MG63 (cell line): ENCODE results near the gene FAM81B. TPM values are rescaled to one million over a fixed set of nuclear protein-coding genes. Genes with fewer than 3 reads are reported as not detected.

Experiments
- DNase-seq: peaks from one replicate; pipeline ENCODE4 v3.0.0-alpha.2; 2020
- H3K27me3 ChIP-seq: fragments of 250-450 bp; sonication (Bioruptor Pico); 2 replicates; pipeline ENCODE4 v1.5.1; 2020; ENCODE audit warnings: mild to moderate bottlenecking, moderate library complexity
- H3K36me3 ChIP-seq: fragments of 250-450 bp; sonication (Bioruptor Pico); 2 replicates; pipeline ENCODE4 v1.5.1; 2020; ENCODE audit warnings: mild to moderate bottlenecking, moderate library complexity
- H3K4me3 ChIP-seq: fragments of 250-450 bp; sonication (Bioruptor Pico); 2 replicates; pipeline ENCODE4 v1.5.1; 2020; ENCODE audit warnings: mild to moderate bottlenecking, moderate library complexity
- H3K9me3 ChIP-seq: fragments of 250-450 bp; sonication (Bioruptor Pico); 2 replicates; pipeline ENCODE4 v1.5.1; 2020; ENCODE audit warnings: mild to moderate bottlenecking, moderate library complexity
- total RNA-seq: library from RNA; depleted of rRNA; stranded (reverse); fragments of >200 nt; shearing (Covaris generic); gene quantifications from 2 replicates; pipeline ENCODE4 v1.2.3, GENCODE V29; 2014; ENCODE audit warnings: low replicate concordance

FAM81B gene
- total RNA-seq, 1 experiment from 2014 or later = not detected

DNA sequence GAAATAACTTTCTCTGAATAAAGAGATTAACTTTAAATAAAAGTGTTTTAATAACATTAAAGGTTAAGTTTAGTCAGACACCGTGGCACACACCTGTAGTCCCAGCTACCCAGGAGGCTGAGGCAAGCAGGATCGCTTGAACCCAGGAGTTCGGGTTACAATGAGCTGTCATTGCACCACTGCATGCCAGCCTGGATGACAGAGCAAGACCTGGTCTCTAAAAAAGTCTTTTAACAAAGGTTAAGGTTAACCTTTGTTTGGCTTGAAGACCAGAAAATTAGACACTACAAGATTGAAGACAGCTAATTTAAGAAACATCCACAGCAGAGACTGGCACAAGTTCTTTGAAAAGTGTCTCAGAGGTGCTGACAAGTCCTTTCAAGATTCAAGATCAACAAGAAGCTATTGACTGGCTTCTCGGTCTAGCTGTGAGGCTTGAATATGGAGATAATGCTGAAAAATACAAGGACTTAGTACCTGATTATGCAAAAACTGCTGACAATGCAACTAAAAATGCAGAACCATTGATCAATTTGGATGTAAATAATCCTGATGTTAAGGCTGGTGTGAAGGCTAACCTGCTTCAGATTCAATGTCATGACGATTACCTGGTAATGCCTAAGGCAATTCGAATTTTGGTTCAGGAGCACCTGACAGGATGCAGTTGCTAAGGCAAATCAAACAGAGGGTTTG is 48.8 kb downstream of the FAM81B start:
- H3K27me3 ChIP-seq = peaks cover 21% of the 10 kb centered on the region
- DNase-seq = no peak

DNA sequence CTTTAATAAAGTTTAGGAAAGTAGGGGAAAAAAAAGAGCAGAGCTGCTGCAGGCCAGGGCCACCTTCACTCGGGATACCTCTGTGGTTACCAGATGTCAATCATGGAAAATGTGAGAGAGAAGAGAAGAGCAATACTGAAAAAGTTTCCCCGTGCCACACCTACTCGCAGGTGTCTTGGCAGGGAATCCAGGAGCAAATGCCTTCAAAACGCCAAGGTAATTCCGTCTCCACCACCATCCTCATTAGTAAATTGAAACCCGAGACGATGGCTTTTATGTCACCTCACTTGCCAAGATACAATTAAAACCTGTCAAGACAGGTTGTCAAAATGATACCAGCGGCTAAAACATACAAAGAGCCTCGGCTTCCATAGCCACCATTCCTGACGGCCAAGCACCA is 49.7 kb downstream of the FAM81B start:
- Histone ChIP-seq H3K36me3 (no peaks in the 10 kb centered on the region), H3K9me3 (no peaks in the 10 kb centered on the region), H3K4me3 (no peak overlapping the region), H3K27me3 (peaks cover 23% of the 10 kb centered on the region)
- DNase-seq = no peak

More for the DNA sequence above, 48.8 kb downstream of the FAM81B start:
- no peaks in the 10 kb centered on the region for H3K36me3 ChIP-seq
- no peaks in the 10 kb centered on the region for H3K9me3 ChIP-seq
- no peak overlapping the region for H3K4me3 ChIP-seq

DNA sequence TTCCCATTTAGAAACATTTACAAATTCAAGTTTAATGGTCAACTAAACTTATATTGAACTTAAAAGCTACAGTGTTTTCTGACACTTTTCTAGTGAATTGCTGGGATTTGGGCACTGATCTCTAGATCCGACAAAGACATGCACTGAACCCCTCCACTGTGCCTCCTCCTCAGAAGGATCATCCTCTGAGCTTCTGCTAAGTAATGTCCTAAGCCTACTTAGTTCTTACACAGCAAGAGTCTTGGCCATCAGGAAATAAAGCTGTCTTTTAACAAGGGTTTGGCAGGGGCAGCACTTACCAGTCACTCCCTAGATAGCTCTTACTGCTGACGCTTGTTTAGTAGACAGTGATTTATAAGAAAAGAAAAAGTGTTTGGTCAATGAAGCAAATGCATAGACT is 50.5 kb downstream of the FAM81B start:
- no peaks in the 10 kb centered on the region for H3K36me3 ChIP-seq
- DNase-seq = no peak
- H3K9me3 ChIP-seq = no peaks in the 10 kb centered on the region
- H3K27me3 ChIP-seq = peaks cover 23% of the 10 kb centered on the region
- no peak overlapping the region for H3K4me3 ChIP-seq

DNA sequence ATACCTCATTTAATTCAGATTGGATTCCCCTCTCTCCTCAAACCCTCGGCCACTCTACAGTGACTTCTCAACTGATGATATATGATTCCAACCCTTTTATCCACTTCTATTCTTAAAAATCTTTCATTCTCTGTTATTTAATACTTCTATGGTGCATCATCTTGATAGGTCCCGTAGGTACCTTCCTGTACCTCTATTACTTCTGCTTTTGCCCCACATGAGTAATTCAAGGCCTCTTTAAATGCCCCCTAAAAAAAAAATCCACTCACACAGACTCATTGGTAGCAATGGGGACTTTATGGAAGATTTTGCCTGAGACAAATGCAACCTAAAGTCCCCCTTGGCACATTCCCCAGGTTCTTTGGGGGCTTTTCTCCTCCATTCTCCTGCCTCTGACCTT is 54.3 kb downstream of the FAM81B start:
- DNase-seq = no peak
- H3K27me3 ChIP-seq = peaks cover 14% of the 10 kb centered on the region
- no peaks in the 10 kb centered on the region for H3K36me3 ChIP-seq
- no peak overlapping the region for H3K4me3 ChIP-seq
- H3K9me3 ChIP-seq = no peaks in the 10 kb centered on the region

DNA sequence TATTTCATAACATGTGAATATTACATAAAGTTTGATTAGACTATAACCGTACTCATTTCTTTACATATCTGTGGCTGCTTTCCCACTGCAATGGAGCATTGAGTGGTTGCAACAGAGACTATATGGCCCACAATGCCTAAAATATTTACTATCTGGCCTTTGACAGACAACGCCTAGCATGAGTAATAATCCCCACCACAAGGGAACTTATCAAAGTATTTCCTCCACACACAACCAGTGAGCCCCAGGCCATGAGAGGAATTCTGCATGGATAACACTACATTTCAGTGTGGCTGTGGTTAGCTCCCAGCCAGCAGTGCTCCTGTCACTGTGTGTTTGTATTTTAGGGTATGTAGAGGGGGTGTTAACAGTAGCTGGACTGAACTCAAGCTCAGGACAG is 54.8 kb downstream of the FAM81B start:
- peaks cover 9% of the 10 kb centered on the region for H3K27me3 ChIP-seq
- H3K36me3 ChIP-seq = no peaks in the 10 kb centered on the region
- H3K4me3 ChIP-seq = no peak overlapping the region
- no peak for DNase-seq
- no peaks in the 10 kb centered on the region for H3K9me3 ChIP-seq

DNA sequence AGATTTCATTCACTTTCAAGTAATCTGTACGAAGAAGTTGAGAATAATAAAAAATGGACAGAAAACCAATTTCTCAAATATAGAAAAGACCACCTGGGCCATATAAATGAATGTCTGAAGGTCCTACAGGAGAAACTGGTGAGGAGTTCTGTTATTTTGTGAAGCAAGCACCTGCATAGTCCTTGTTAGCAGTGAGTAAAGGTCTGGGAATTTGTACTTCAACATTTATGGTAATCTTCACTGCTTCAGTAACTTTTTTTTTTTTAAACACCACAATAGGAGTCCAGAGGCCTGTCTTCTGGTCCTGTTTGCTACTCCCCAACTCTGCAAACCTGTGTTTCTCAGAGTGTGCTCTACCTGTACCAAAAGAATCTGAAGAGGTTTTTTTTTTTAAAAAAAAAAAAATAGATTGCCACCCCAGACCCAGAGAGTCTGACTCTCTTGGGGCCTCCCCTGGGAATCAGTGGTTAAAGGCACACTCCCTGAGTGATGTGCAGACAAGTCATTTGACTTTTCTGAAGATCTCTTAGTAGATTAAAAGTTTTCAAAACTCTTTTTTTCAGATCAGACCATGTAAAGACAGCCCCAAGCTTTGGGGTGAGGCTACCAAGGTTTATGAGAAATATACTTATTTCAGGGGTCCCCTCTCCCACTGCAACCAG is 55.5 kb downstream of the FAM81B start:
- Histone ChIP-seq H3K9me3 (no peaks in the 10 kb centered on the region), H3K4me3 (no peak overlapping the region), H3K27me3 (peaks cover 9% of the 10 kb centered on the region), H3K36me3 (no peaks in the 10 kb centered on the region)
- DNase-seq = no peak

DNA sequence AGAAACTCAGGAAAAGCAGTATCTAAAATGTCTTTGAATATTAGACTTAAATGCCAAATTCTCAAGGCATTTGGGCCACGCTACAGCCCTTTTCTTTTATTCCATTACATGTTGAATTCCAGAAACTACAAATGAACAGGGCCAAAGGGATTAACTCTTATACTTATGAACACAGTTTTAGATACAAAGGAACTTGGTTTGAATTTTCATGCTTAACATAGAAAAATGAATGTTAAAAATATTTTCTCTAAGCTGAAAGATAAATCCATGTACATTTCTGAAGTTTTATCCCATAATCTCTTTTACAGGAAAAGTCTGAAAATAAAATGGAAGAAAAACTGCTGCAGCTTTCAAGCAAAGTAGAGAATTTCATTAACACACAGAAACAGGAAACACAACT is 56.8 kb downstream of the FAM81B start:
- Histone ChIP-seq H3K4me3 (no peak overlapping the region), H3K9me3 (no peaks in the 10 kb centered on the region), H3K36me3 (no peaks in the 10 kb centered on the region), H3K27me3 (peaks cover 9% of the 10 kb centered on the region)
- no peak for DNase-seq

DNA sequence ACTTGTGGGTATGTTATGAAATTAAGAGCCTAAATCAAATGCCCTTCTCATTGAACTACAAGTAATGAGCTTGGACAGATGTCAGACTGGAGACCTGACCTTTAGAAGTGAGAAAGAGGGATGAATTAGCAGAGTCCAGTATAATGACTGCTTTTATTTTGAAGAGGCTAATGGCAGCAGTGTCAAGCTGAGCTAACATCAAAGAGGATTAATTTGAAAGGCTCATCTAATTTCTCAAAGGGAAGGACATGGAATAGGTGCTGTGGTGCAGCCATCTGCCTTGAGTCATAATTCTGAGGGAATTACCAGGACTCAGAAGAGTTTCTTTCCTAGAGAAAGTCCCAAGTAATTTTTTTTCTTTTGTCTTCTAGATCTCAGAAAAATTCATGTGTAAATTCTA is 57.6 kb downstream of the FAM81B start:
- Histone ChIP-seq H3K36me3 (no peaks in the 10 kb centered on the region), H3K9me3 (no peaks in the 10 kb centered on the region), H3K4me3 (no peak overlapping the region), H3K27me3 (peaks cover 7% of the 10 kb centered on the region)
- no peak for DNase-seq

DNA sequence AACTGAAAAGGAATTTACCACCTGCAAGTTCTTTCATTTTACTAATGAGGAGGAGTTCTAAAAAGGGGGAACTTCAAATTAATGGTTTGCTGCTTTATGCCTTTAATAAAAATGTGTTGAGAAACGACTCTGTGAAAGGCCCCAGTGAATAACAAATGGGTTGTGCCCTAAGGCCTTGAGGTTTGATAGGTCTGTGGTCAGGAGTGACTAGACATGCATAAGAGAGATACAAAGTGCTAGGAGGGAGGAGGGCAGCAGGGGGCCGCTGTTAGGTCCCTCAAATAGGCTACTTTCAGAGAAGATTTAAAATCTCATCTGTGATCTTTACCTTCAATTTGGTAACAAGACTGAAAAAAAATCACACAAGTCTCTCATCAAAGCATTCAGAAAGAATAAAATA is 58.3 kb downstream of the FAM81B start:
- H3K4me3 ChIP-seq = no peak overlapping the region
- DNase-seq = no peak
- peaks cover 3% of the 10 kb centered on the region for H3K27me3 ChIP-seq
- H3K36me3 ChIP-seq = no peaks in the 10 kb centered on the region
- no peaks in the 10 kb centered on the region for H3K9me3 ChIP-seq

DNA sequence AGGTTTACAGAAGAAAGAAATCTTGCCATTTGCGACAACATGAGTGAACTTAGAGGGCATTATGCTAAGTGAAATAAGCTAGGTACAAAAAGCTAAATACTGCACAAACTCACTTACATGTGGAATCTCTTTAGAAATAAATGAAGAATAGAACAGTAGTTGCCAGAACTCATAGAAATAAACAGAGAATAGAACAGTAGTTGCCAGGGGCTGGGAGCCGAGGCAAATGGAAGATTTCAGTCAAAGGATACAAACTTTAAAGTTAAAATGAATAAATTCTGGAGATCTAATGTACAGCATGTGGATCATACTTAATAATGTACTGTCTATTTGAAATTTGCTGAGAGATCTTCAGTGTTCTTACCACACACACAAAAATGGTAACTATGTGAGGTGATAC is 63.4 kb downstream of the FAM81B start:
- H3K9me3 ChIP-seq = no peaks in the 10 kb centered on the region
- no peak overlapping the region for H3K4me3 ChIP-seq
- H3K27me3 ChIP-seq = no peaks in the 10 kb centered on the region
- no peak for DNase-seq
- no peaks in the 10 kb centered on the region for H3K36me3 ChIP-seq

DNA sequence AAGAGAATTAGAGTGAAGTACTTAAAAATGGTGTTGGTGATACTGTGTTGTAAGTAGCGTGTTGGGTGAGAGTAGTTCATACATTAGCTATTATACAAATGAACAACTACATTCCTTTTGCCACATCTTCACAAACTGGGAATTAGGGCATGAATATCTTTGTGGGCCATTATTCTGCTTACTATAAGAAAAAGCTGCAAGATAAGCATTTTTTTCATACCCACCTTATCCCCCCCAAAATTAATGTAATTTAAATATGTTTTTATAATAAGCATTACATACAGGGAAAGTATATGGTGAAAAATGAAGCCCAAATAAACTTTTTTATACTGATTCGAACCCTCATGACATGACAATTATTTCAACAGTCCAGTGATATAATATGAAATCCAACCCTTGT is 69.5 kb downstream of the FAM81B start:
- Histone ChIP-seq H3K36me3 (peaks cover 19% of the 10 kb centered on the region; the same call in 1 of the 2 replicates), H3K9me3 (no peaks in the 10 kb centered on the region), H3K4me3 (no peak overlapping the region), H3K27me3 (no peaks in the 10 kb centered on the region)
- no peak for DNase-seq

DNA sequence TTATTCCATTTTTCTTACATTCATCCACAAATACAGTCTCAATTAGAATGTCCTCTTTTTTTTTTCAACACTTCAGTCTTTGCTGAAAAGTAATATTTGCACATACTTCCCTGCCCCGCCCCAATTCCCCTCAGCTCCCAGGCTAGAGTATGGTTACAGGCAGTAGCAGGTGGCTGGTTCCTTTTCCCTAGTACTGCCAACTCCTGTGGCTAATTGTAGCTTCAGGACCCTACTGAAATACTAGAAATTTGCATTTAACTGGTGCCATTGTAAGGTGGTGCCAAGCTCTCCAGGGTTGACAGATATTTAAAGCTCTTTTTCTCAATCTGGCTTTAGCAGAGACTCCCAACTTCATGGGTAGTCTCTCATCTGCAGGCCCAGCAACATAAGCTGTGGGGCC is 80.3 kb downstream of the FAM81B start:
- no peak overlapping the region for H3K4me3 ChIP-seq

DNA sequence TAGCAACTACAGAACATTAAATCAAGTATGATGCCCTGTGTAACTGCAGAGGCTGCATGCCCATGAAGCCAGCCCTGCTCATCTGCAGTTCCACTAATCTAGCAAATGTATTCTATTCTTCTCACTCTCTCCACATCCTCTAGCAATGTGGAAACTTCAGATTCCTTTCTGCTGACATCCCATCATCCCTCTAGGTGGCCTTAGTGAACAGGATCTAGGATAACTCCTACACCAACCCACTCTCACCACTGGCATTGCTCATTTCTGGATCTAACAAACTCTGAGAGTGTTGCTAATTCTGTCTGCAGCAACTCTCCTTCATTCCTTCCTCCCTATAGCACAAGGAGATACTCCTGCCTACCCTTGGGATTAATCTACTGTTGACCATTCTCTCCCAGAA is 80.8 kb downstream of the FAM81B start:
- DNase-seq = no peak
- H3K27me3 ChIP-seq = no peaks in the 10 kb centered on the region
- no peaks in the 10 kb centered on the region for H3K9me3 ChIP-seq
- peaks cover 47% of the 10 kb centered on the region for H3K36me3 ChIP-seq
- no peak overlapping the region for H3K4me3 ChIP-seq

More for the DNA sequence above, 80.3 kb downstream of the FAM81B start:
- peaks cover 46% of the 10 kb centered on the region for H3K36me3 ChIP-seq
- no peak for DNase-seq
- no peaks in the 10 kb centered on the region for H3K9me3 ChIP-seq
- no peaks in the 10 kb centered on the region for H3K27me3 ChIP-seq

DNA sequence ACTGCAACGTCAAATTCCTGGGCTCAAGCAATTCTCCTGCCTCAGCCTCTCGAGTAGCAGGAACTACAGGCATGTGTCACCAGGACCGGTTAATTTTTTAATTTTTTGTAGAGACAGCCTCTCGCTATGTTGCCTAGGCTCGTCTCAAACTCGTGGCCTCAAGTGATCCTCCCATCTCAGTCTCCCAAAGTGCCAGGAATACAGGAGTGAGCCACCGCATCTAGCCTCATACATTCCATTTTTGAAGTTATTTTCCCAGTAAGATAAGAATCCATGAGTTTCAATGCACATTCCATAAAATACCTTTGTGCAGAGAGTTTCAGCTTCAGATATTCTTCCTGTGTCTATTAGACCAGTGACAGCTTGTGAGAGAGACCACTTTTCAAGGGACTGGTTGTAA is 93.3 kb downstream of the FAM81B start:
- H3K4me3 ChIP-seq = no peak overlapping the region
- no peak for DNase-seq
- no peaks in the 10 kb centered on the region for H3K27me3 ChIP-seq
- H3K36me3 ChIP-seq = peaks cover 93% of the 10 kb centered on the region
- peaks cover 18% of the 10 kb centered on the region for H3K9me3 ChIP-seq

DNA sequence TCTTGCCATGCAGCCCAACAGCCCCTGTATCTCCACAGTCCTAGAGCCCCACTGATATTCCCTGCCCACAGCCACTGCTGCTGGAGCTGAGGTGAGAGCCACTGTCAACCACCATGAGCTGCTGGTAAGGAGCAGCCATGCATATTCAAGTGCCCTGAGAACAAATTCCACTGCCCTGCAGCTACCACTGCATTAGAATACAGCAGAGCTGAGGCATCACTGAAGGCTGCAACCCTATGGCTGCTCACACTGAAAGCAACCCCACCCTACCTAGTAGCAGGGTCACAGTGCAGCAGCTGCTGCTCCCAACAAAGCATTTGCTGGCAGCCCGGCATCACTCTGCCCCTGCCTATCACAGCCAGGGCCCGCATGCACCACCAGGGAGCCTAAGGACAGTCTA is 95.0 kb downstream of the FAM81B start:
- peaks cover 25% of the 10 kb centered on the region for H3K9me3 ChIP-seq
- no peaks in the 10 kb centered on the region for H3K27me3 ChIP-seq
- no peak overlapping the region for H3K4me3 ChIP-seq
- peaks cover 91% of the 10 kb centered on the region for H3K36me3 ChIP-seq
- DNase-seq = no peak

DNA sequence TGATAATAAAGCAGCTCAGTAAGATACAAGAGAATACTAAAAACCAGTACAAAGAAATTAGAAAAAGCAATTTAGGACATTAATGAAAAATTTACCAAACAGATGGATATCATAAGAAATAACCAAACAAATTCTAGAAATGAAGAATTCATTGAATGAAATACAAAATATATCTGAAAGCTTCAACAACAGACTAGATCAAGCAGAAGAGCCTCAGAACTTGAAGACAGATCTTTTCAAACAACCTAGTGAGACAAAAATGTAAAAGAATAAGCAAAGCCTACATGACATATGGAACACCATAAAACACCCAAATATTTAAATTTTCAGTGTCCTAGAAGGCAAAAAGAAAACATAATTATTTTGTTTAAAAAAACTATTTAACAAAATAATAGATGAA is 96.7 kb downstream of the FAM81B start:
- H3K9me3 ChIP-seq = peaks cover 23% of the 10 kb centered on the region
- H3K4me3 ChIP-seq = no peak overlapping the region
- no peaks in the 10 kb centered on the region for H3K27me3 ChIP-seq
- DNase-seq = no peak
- H3K36me3 ChIP-seq = peaks cover 88% of the 10 kb centered on the region
